Progenitor cell of endocrine pancreas (in vitro differentiated cells): ENCODE data around the gene PIKFYVE. TPM values are rescaled to one million over a fixed set of nuclear protein-coding genes. Genes with fewer than 3 reads are reported as not detected.

Experiments used
- DNase-seq: peaks from one replicate; pipeline ENCODE4 v3.0.0; 2021; ENCODE audit warnings: low spot score; ENCODE audit not compliant: unreplicated experiment
- H3K27ac Mint-ChIP-seq: 2 replicates; pipeline ENCODE4 v1.8.0; 2021; ENCODE audit warnings: mild to moderate bottlenecking, moderate library complexity, mixed read lengths
- H3K27me3 Mint-ChIP-seq: 2 replicates; pipeline ENCODE4 v1.8.0; 2021; ENCODE audit warnings: mixed read lengths
- H3K36me3 Mint-ChIP-seq: 2 replicates; pipeline ENCODE4 v1.8.0; 2022; ENCODE audit warnings: mixed read lengths; ENCODE audit not compliant: insufficient read depth
- H3K4me1 Mint-ChIP-seq: 2 replicates; pipeline ENCODE4 v1.8.0; 2021; ENCODE audit warnings: low read depth, mixed read lengths
- H3K4me3 Mint-ChIP-seq: 2 replicates; pipeline ENCODE4 v1.8.0; 2021; ENCODE audit warnings: low read depth, mild to moderate bottlenecking, moderate library complexity, mixed read lengths
- H3K9me3 Mint-ChIP-seq: 2 replicates; pipeline ENCODE4 v1.8.0; 2021; ENCODE audit warnings: low read depth, mixed read lengths
- total RNA-seq: library from RNA; stranded (reverse); gene quantifications from 2 replicates; pipeline ENCODE4 v1.2.1, GENCODE V29; 2021
- TF ChIP-seq, protein P1 (sequence below): fragments of 200-600 bp; sonication (generic); IDR thresholded peaks from one replicate; pipeline ENCODE4 v1.5.0; 2021; ENCODE audit warnings: antibody characterized with exemption, mild to moderate bottlenecking; ENCODE audit not compliant: unreplicated experiment

The PIKFYVE gene
- total RNA-seq, 1 donor from 2014 or later = 38.4 TPM

- H3K9me3 Mint-ChIP-seq = no peaks in the 10 kb centered on the region
- TF ChIP-seq, protein P1, sequence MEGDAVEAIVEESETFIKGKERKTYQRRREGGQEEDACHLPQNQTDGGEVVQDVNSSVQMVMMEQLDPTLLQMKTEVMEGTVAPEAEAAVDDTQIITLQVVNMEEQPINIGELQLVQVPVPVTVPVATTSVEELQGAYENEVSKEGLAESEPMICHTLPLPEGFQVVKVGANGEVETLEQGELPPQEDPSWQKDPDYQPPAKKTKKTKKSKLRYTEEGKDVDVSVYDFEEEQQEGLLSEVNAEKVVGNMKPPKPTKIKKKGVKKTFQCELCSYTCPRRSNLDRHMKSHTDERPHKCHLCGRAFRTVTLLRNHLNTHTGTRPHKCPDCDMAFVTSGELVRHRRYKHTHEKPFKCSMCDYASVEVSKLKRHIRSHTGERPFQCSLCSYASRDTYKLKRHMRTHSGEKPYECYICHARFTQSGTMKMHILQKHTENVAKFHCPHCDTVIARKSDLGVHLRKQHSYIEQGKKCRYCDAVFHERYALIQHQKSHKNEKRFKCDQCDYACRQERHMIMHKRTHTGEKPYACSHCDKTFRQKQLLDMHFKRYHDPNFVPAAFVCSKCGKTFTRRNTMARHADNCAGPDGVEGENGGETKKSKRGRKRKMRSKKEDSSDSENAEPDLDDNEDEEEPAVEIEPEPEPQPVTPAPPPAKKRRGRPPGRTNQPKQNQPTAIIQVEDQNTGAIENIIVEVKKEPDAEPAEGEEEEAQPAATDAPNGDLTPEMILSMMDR = peak; percentile 62
- DNase-seq = no peak
- H3K36me3 Mint-ChIP-seq = no peaks in the 10 kb centered on the region
- H3K27me3 Mint-ChIP-seq = peaks cover 35% of the 10 kb centered on the region
- H3K27ac Mint-ChIP-seq = no peak overlapping the region
- H3K4me1 Mint-ChIP-seq = peaks cover 4% of the 10 kb centered on the region
- H3K4me3 Mint-ChIP-seq = peak overlapping the region; percentile 60
These were observed 141.6 kb downstream of the PIKFYVE start for GRCh38 chr2:208407667-208408066.

Other genes starting within 250 kb of the PIKFYVE start
- gene PLEKHM3, start 240.7 kb upstream of the PIKFYVE start, total RNA-seq = 18.0 and 19.2 TPM in 2 replicates
- not detected in 2 replicates for gene CRYGD, start 141.7 kb upstream of the PIKFYVE start, total RNA-seq
- not detected in 2 replicates for gene CRYGC, start 136.4 kb upstream of the PIKFYVE start, total RNA-seq
- not detected in 2 replicates for gene CRYGB, start 120.1 kb upstream of the PIKFYVE start, total RNA-seq
- not detected in 2 replicates for gene CRYGA, start 102.7 kb upstream of the PIKFYVE start, total RNA-seq
- gene C2orf80, start 76.2 kb upstream of the PIKFYVE start, total RNA-seq = not detected in 2 replicates
- gene IDH1, start 11.2 kb upstream of the PIKFYVE start, total RNA-seq = 260 and 267 TPM in 2 replicates
- 2.5 and 3.5 TPM in 2 replicates for gene PTH2R, start 140.5 kb downstream of the PIKFYVE start, total RNA-seq